Heart left ventricle (tissue), 13 donors: ENCODE data around the gene BRSK1.

ENCODE experiments used
- POLR2A ChIP-seq, 2 donors: fragments of 450-650 bp; IDR thresholded peaks; one replicate each; pipeline ENCODE4 v1.6.1; 2017; ENCODE audit warnings: antibody characterized with exemption in 2 of 2, mild to moderate bottlenecking in 2 of 2, moderate library complexity in 2 of 2
- TF ChIP-seq, protein P1 (sequence below), 12 donors: fragments of 200-600 bp; sonication (generic) in 4 of 12; IDR thresholded peaks; one replicate each; pipeline versions ENCODE4 v1.5.0 to v1.8.0; 2018 to 2022; ENCODE audit warnings: antibody characterized with exemption in 12 of 12, mild to moderate bottlenecking in 5 of 12
- donor health status: ischemic (EF 13 %, LVEDD 7.1; RV severe dilation, severe dysfunction).
- donor health status: DM: no; HTN: yes; CAD: no.
- donor health status: DM: no; HTN: no; CAD: no.
- donor health status: ischemic (EF 25% LVEDD 6.9; RV normal size, moderate dysfunction).
- donor health status: ischemic (EF 25% LVEDD 5.7; RV mildly dilated, moderate dysfunction).
- donor health status: ischemic (EF 35%, LVEDD 5.7; RV mildly dilated, moderate dysfunction).
- donor health status: nonischemic (EF 11% LVEDD 7.7; RV severe dilation, severe dysfunction).
- donor health status: DM: yes; HTN: yes; CAD: no.
- donor health status: PGD.
- donor health status: ischemic (EF 29% LVEDD 5.4; RV normal size, mild dysfunction).
- donor health status: nonischemic (EF 23%, LVEDD 6.1; RV moderate dilation, normal function).

DNA sequence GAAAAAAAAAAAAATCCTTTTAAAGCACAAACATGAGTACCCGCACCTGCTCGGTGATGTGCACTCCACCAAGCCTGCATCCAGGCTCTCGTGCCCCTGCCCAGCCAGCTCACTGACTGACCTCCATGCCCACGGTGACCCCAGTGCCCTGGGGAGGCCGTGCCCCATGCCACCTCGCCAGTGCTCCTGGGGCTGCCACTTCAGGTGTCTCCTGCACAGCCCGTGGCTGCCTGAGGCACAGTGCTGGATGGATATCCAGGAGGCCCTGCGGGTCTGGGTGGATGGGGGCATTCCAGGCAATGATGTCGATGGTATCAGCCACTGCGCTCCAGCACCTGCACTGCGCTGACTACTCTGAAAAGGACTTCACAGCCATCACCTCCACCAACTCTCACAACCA lies 34.0 kb upstream of the BRSK1 start:
- TF ChIP-seq POLR2A (IDR thresholded peaks at IDR 0.05) = no peak
- TF ChIP-seq, protein P1, sequence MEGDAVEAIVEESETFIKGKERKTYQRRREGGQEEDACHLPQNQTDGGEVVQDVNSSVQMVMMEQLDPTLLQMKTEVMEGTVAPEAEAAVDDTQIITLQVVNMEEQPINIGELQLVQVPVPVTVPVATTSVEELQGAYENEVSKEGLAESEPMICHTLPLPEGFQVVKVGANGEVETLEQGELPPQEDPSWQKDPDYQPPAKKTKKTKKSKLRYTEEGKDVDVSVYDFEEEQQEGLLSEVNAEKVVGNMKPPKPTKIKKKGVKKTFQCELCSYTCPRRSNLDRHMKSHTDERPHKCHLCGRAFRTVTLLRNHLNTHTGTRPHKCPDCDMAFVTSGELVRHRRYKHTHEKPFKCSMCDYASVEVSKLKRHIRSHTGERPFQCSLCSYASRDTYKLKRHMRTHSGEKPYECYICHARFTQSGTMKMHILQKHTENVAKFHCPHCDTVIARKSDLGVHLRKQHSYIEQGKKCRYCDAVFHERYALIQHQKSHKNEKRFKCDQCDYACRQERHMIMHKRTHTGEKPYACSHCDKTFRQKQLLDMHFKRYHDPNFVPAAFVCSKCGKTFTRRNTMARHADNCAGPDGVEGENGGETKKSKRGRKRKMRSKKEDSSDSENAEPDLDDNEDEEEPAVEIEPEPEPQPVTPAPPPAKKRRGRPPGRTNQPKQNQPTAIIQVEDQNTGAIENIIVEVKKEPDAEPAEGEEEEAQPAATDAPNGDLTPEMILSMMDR (IDR thresholded peaks at IDR 0.05) = no peak
